CD4-positive, alpha-beta T cell treated with Interleukin-15 for 1 hour (primary cell): Measurements from ENCODE around the gene ACSL5.
A peak's percentile ranks its signal among the peaks of the same experiment; 100 is the strongest.
"Not testable (repeated sequence)": the region's sequence is repeated elsewhere in the genome, so short reads cannot be mapped to it uniquely, and the experiment has no call there.

Experiments
- DNase-seq: peaks from one replicate; pipeline ENCODE4 v3.0.0-alpha.2; 2020

Gene ACSL5

GRCh38 chr10:112376396-112376790, 2.5 kb downstream of the ACSL5 start:
- no peak for DNase-seq

GRCh38 chr10:112377116-112377515, 3.2 kb downstream of the ACSL5 start:
- DNase-seq: not testable (repeated sequence)

DNA sequence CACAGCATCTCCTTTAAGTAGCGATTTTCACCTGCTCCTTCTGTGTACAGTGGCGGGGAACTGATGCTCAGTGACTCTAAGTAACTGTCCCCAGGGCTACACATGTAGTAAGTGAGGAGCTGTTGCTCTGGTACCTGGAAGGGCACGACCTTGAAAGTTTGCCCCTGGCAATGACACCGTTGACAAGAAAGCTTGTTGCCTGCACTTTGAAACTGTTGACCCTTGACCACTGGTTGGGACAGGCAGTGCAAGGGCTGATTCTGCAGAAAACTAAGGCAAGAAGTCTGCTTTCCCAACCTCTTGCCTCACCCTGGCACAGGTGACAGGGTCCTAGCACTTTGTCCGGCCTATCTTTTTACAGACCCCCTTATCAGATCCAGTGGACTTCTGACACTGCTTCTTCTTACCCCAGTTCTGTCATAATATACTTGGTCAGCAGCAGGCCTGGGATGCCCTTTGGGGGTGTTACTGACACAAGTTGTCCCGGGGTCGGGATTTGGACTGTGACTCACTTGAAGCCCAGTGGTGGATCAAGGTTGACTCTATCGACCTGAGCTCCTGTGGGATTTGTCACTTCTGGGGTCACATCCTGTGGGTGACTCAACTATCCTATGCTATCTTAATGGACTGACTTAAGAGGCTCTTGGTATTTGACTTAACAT, 5.8 kb downstream of the ACSL5 start:
- DNase-seq: no peak

DNA sequence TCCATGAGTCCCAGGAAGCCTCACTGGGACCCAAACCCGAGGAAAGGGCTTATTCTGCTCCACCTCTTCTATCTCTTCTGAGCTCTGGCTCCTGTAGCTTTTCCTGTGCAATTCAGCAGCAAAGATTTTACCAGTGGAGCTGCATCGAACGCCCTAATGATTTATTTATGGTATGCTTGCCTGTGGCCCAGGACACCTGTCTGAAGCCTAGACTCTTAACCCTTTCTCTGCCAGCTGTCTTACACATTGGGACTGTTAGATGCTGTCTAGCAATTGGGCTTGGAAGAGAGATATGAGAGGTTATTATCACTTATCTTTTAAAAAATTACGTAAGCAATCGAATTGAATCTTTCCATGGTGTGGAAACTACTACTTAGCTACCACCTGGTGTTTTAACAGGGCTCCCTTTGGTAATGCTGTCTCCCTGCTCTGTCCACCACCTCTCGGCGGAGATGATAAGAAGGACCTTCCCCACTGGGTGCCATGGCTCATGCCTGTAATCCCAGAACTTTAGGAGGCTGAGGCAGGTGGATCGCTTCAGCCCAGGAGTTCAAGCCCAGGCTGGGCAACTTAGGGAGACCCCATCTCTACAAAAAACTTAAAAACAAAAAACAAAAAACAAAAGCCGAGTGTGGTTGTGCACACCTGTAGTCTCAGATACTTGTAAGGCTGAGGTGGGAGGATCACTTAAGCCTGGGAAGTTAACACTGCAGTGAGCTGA, 8.8 kb downstream of the ACSL5 start:
- no peak for DNase-seq

GRCh38 chr10:112383325-112383724, 9.4 kb downstream of the ACSL5 start:
- no peak for DNase-seq

DNA sequence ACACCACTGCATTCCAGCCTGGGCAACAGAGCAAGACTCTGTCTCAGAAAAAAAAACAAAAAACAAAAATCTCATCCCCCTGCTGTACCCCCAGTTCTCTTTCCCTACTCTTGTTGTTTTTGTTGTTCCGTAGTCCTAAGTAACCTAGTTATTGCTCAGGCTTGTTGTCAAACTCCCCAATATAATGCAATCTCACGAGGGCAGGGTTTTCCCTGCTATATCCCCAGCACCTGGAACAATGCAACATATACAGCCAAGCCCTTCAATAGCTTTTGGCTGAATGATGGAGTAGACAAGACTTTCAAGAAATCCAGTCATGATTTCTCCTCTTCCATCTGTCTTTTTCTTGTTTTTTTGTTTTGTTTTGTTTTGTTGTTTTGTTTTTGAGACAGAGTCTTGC, 10.2 kb downstream of the ACSL5 start:
- no peak for DNase-seq

DNA sequence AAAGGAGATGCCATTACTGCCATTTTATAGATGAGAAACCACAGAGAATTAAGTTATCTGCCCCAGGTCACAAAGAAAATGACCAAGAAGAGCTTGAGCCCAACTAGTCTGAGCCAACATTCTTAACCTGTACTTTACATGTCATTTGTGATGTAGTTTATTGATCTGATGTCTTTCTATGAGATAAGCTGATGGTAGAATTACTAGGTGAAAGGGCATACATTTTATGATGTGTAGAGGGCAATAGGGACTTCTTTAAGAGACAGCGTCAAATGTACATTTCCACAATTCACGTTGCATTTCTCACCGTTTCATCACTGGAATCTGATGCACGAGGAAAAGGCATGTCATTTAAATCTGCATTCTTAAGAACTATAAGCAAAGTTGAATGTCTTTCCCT, 11.3 kb downstream of the ACSL5 start:
- DNase-seq: no peak

DNA sequence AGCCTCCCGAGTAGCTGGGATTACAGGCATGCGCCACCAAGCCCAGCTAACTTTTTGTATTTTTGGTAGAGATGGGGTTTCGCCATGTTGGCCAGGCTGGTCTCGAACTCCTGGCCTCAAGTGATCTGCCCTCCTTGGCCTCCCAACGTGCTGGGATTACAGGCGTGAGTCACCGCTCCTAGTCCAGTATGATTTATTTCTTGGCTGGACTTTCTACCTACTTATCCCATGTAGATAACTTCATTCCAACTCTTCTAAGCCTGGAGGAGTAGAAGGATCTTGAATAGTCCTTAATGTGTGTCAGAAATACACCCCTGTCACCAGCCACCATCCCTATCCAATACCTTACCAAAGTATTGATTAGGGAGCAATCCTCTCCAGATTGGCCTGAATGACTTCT, 14.1 kb downstream of the ACSL5 start:
- DNase-seq: not testable (repeated sequence)

- DNase-seq: no peak
Measured at GRCh38 chr10:112388548-112388947, 14.6 kb downstream of the ACSL5 start.

- DNase-seq: peak; percentile 81
Measured at GRCh38 chr10:112389271-112389822, 15.4 kb downstream of the ACSL5 start.

DNA sequence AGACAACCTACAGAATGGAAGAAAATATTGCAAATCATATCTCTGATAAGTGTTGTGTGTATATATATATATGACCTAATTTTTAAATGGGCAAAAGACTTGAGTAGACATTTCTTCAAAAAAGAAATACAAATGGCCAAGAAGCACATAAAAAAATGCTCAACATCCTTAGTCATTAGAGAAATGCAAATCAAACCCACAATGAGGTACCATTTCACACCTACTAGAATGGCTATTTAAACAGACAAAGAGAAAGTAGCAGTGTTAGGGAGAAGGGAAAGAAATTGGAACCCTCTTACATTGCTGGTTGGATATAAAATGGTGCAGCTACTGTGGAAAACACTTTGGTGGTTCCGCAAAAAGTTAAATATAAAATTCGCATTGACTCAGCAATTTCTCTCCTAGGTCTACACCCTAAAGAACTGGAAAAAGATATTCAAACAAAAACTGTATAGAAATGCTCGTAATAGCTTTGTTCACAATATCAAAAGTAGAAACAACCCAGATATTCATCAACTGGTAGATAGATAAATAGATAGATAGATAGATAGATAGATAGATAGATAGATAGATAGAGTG, 16.3 kb downstream of the ACSL5 start:
- DNase-seq: no peak

DNA sequence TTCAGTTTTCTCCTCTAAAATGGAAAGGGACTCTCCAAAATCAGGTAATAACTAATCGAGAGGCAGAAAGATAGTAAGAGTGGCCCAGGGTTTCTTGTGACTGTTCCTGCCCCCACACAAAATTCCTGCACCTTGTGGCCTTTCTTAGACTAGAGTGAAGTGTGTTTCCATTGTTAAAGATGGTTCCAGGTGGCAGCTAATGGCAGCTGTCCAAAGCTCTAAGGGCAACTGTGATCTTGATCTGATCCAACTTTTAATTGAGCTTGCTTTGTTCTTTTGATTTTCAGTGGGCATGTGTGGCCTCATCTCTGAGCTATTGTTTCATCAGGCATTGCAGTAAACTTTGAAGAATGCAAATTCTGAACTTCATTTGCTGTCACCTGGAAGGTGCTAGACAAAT, 19.4 kb downstream of the ACSL5 start:
- no peak for DNase-seq

- no peak for DNase-seq
Measured at GRCh38 chr10:112393827-112394226, 19.9 kb downstream of the ACSL5 start.

DNA sequence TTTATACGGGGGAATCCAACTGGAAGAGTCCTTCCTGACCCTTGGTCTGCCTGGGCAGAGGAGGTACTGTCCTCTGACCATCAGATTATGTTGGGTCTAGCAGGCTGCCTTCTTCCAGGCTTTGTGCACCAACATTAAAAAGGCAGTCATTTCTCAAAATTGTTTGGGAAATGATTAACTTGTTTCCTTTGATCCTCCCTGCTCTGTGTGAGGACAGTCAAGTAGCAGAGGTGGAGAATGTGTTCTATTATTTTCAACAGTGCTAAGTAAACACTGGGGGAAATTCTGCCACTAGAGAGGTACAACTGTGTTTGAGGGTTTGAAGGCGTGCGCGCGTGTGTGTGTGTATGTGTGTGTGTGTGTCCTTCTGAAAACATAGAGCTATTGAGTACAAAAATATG, 20.6 kb downstream of the ACSL5 start:
- DNase-seq: no peak

DNA sequence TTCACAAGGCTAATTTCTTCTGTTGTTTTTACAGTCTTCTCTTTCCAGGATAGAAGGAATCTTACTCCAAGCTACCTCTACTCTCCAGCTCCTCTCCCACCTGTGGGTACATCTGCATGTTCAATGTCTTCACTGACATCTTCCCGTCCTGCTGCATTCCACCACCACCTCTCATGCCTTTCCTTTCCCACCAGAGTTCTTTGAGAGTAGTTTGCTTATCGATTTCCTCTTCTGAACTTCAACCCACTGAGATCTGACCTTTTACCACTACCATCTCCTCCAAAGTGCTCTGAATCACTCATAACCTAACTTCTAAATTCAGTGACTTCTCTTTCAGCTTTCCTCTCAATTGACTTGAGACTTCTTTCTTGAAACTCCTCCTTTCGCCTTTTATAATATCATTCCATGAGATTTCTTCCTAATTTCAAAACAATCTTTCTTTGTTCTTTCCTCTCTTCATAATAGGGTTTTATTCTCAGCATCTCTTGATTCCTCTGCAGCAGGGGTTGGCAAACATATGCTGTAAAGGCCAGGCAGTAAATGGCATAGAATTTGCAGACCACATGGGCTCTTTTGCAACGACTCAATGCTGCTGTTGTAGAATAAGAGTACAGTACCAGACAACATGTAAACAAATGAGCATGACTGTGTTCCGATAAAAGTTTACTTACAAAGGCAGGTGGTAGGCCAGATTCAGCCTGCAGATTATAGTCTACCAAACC, 22.1 kb downstream of the ACSL5 start:
- DNase-seq: no peak

DNA sequence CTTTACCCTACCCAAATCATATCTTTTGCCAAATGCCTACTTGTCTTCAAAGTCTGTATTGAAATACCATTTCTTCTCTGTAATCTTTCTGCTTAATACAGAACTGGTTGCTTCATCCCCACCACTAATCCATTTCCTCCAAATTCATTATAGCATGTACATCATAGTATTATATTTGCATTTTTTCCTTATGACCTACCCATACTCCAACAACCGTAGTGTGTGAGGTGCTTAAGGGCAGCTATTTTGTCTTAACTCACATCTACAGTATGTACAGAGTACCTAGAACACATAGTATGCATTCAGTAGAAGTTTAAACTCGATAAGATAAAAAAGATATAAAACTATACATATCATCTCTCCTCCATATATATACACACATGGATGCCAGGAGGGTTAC, 23.7 kb downstream of the ACSL5 start:
- DNase-seq: no peak

DNA sequence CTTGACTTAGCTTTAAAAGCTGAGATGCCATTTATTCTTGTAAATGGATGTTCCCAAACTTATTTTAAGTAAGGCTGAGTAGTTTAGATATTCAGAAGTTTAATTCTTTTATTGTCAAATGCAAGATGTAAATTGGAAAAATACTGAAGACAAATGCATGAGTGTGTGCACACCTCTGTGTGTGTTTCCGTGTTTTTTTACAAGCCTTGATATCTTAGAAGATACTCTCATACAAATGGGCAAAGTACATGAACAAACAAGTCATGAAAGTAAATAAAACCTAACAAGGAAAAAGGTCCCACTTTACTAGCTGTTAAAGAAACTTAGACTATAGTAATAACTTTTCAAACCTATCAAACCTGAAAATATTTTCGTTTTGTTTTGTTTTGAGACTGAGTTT, 29.0 kb downstream of the ACSL5 start:
- no peak for DNase-seq

GRCh38 chr10:112404617-112405016, 30.7 kb downstream of the ACSL5 start:
- no peak for DNase-seq

DNA sequence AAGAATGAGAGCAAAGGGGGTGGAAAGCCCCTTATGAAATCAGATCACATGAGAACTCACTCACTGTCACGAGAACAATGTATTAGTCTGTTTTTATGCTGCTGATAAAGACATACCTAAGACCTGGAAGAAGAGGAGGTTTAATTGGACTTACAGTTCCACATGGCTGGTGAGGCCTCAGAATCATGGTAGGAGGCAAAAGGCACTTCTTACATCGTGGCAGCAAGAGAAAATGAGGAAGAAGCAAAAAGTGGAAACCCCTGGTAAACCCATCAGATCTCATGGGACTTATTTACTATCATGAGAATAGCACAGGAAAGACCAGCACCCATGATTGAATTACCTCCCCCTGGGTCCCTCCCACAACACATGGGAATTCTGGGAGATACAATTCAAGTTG, 32.9 kb downstream of the ACSL5 start:
- not testable (repeated sequence) for DNase-seq

GRCh38 chr10:112407696-112408095, 33.8 kb downstream of the ACSL5 start:
- no peak for DNase-seq

GRCh38 chr10:112409299-112409698, 35.4 kb downstream of the ACSL5 start:
- no peak for DNase-seq

DNA sequence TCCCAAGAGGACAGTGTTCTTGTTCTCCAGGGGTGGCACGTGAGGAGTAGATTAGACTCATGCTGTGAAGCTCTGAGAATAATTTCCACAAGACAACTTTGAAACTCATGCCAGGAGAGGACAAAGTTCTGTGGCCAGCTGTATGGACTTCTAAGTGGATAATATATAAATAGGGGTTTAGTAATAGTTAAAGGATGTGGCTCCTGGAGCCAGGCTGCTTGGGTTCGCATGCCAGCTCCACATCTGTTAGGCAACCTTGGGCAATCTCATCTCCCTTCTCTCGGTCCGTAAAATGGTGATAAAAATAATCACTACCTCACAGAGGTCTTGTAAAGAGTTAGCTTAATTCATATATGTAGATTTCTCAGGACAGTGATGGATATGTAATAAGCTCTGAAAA, 35.8 kb downstream of the ACSL5 start:
- no peak for DNase-seq

GRCh38 chr10:112412696-112413095, 38.8 kb downstream of the ACSL5 start:
- no peak for DNase-seq
